Activated naive CD4-positive, alpha-beta T cell treated with Interleukin-2 at 50 U/mL for 16 hours (primary cell): ENCODE data around the gene POLR2F.

Experiments used
- DNase-seq: peaks from one replicate; pipeline ENCODE4 v3.0.0-alpha.2; 2020

The POLR2F gene

DNA sequence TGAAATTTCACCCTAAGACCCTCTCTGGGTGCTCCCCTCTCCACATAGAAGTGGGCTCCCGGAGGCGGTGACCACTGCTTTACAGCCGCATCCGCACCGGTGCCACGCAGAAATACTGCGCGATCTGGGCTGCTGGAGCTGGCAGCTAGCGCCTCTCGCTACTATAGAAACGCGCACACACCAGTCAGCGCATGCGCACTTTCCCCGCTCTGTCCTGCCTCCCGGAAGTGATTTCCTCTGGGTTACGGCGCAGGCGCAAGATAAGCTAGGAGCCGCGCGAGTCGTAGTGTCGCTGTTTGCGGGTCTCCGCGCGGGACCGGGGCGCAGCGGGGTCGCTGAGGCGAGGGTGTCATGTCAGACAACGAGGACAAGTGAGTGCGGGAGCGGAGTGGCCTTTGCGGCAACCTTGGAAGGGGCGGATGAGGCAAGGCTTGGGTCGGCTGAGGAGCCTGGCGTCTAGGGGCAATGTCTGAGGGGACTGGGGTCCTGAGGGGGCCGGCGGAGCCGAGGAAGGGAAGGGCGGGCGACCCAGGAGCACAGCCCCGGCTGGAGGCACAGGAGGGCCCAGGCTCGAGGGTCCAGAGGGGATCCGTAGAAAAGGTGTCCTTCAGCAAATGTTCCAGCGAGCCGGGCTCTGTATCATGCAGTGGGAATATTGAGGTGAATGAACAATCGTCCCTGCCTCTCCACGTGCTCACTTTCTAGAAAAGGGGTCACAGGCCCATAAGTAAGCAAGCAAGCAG lies at the start of gene POLR2F, which contains the start of gene C22orf23:
Gene POLR2F, plus strand, starts transcription at position 263 of the 743 bp plus-strand sequence. Its CDS starts 89 bp downstream, at position 352.
Gene C22orf23, minus strand, starts transcription at position 165 of the 743 bp plus-strand sequence. CDS start 452 bp downstream, outside the sequence.
- peak; percentile 95 for DNase-seq

DNA sequence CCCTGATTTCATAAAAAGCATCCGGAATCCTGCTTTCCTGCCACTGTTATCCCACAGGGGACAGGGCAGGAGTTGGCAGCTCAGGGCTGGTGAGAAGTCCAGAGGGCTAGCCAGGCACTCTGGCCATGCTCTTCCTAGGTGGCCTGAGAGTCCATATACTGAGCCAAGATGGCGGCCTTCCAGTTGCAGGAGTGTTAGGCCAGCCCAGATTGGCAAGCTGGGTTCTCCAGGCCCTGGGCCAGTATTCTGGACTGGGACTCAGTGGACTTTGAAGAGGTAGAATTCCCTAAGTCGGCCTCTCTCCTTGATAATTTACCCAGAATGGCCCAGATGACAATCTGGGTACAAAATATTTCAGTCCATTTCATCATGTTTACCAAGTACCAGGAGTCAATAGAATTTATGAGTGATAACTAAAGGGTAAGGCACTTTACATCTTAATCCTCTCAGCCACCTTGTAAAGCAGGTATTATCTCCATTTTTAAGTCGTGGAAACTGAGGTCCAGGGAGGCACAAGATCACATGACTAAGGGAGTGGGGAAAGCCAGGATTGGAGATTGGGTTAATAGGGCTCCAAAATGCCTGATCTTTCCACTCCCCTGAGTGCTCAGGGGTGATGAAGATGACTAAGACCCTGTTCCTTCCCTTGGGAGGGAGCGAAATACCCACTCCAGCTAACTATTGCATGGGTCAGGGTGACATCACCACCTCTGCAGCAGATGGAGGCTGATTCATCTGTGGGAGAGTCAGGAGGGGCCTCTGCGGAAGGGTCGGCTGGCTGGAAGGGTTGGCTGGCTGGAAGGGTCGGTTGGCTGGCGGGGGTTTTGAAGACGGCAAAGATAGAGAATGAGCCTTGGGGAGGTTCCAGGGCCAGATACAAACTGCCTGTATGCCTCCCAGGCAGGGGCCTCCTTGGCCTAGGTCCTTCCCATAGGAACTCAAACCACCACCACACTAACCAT lies 48.6 kb upstream of the POLR2F start:
- DNase-seq: no peak

DNA sequence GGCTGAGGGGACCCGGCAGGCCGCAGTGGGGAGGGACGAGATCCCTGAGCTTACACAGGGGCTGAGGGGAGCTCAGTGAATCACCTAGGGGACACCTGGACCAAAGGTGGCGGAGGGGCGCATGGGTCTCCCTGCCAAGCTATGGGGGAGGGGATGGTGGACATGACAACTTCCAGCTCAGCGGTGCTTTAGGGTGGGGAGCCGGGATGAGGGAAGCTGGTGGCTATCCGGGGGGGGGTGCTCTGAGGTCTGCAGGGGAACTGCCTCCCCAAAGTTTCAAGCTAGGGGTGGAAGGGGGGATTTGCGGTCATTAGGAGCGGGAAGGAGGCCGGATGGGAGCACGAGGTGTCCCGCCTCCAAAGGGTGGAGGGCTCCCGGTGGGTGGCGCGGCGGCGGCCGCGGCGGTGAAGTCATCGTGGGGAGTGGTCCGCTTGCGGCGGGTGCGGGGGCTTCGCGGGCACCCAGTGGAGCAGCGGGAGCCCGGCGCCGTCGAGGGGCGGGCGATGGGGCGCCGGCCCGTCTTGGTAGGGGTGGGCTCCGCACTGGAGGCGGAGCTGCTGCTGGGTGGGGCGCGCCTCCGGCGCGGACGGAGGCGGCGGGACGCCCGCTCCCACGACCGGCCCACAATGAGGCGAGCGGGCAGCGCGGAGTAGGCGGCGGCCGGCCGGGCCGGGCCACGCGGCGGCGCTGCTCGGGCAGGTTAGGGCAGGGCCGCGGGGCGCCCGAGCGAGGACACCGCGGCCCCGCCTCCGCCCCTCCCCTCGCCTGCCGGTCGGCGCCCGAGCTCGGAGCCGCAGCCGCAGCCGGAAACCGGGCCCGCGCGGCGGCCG lies 47.8 kb upstream of the POLR2F start, which contains the start of gene MICALL1:
Gene MICALL1, plus strand, starts transcription at position 764 of the 830 bp plus-strand sequence. CDS start 126 bp downstream, outside the sequence.
- peak; percentile 64 for DNase-seq

DNA sequence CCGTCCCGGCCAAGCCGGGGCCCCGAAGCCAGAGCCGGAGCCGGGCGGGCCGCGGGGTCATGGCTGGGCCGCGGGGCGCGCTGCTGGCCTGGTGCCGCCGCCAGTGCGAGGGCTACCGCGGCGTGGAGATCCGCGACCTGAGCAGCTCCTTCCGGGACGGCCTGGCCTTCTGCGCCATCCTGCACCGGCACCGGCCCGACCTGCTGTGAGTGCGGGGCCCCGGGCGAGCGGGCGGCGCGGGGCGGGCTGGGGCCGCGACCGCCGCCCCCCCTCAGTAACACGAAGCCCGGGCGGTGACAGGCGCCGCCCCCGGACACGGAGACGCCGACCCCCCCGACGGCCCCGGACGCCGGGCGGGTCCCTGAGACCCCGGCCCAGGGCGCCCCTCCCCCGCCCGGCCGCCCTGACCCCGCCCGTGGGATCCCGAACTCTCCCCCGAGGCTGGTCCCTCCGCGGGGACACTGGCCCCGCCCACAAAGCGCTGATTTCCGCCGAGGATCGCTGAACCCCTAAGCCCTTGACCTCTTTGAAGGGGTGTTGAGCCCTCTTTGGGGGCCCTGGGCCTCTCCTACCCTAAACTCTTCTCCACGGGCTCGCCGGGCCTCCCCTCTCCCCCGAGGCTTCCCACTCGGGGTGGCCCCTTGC lies 47.0 kb upstream of the POLR2F start:
- peak; percentile 43 for DNase-seq

DNA sequence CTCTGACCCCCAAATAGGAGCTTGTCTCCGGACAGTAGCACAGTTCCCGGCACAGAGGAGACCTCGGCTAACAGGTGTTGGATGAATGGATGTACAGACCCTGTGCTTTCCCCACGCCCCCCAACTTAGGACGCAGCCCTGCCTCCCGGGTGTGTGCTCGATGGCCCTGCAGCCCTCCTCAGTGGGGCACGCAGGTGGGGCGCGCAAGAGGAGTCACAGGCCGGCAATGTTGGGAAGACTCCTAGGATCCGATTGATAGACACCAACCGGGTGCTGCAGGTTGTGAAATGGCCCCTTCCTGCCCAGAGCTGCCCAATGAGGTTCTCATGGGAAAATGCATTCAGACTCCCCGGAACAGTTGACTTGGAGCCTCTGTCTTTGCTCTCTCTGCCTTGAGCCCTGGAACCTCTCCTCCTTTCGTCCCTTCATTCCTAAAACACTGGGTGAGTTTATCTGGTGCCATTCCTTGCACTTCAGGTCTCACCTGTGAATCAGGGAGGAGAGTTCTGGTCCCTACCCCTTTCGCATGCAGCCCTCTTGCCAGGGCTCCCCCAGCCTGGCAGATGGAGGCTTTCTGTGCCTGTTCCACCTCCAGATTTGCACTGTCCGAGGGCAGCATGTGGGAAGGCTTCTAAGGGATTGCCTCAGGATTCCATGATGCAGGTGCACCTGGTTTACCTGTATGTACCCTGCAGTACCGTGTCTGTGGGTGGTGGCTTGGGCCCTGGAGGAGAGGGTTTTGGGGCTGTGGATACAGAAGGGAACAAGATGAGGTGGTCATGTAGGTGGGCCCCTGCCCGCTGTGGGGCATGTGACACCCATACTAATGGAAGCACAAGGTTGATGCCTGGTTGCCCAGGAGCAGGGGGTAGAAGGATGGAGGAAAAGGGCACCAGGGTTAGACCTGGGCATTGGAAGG lies 46.2 kb upstream of the POLR2F start:
- no peak for DNase-seq

DNA sequence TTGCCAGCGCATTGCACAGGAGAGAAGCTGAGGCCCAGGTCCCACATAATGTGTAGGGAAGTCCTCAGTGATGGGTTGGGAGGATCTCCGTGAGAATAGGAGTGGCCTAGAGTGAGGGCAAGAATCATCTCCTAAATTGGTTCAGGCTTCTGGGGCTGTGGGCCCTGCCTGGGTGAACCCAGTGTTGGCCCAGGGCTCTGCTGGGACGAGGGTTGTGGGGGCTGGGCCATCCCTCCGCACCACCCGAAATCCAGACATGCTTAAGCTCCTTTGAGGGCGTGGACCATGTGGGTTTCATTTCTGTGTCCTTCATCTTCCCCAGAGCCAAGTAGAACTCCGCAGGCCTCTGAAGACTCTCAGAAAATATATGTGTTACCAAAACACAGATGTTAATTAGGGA lies 43.7 kb upstream of the POLR2F start:
- no peak for DNase-seq

DNA sequence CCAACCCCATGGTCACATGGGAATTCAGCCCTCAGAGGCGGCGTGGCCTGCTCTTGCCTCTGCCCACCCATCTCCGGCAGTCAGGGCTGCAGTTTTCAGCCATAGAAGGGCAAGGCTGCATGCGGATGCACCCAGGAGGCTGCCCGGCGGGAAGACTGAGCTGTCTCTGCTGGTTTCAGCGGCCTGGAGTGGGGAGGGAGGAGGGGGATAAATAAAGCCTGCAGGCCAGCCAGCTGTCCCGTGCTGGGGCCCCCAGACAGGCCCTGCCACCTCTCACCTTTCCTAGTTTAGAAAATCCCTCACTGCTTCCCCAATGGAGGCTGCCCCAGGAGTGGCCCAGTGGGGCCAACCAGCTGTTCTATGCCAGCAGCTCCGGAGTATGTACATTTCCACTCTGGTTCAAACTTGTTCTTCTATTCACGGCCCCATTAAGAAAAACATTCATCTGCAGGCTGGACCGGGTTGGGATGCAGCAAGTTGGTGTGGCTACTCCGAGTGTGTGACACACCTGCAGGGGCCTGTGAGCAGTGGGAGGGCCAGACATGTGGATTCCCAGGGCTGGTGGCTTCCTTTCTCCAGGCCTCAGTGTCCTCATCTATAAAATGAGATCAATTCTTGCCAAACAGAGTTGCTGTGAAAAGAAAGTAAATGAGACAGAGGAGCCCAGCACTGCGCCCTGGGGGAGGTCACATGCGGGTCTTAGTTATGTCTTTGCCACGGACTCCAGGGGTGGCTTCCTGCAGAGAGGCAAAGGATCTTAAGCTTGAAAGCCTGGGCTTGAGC lies 42.4 kb upstream of the POLR2F start:
- no peak for DNase-seq

DNA sequence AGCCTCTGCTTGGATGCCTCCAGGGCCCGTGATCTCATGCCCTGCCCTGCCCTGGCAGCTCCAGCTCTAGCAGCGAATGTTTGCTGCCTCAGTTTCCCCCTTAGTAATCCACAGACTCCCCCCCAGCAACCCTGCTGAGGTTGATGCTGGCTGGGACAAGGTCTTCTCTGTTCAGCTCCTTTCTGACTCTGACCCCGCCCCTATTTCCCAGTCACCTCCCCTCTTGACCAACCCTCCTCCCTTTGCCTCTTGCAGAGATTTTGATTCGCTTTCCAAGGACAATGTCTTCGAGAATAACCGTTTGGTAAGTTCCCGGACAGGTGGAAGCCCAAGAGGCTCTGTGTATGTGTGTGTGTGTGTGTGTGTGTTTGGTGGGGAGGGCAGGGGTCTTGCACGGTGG lies 41.8 kb upstream of the POLR2F start:
- no peak for DNase-seq

DNA sequence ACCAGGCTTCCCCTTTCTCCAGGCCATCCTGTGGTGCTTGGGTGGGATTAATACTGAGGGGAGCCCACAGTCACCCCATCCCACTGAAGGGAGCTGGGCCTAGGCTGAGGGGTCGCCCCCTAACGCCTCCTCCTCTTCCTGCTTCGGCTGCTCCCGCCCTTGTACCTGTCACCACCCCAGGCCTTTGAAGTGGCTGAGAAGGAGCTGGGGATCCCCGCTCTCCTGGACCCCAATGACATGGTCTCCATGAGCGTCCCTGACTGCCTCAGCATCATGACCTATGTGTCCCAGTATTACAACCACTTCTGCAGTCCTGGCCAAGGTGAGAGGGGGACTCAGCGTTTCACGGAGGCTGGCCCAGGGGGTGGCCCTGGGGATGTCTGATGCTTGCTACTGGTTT lies 41.3 kb upstream of the POLR2F start:
- DNase-seq: no peak

DNA sequence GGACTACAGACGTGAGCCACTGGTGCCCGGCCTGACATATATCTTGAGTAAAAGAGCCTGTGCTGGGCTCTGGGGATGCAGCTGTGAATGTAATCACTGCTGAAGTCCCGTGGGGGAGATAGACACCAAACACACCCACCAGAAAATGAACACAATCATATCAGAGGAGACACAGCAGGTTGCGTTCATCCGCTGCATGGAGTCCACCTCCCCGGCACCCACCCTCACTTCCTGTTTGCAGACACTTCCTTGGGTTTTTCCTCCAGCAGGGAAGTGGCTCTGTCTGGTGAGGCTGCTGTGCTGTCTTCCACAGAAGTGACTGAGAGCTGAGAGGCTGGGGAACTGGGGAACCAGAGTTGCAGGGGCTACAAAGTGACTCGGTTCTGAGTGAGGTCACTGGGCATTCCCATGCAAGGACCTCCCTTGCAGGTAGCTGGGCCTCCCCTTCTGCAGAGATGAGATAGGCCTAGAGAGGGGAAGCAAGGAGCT lies 40.2 kb upstream of the POLR2F start:
- DNase-seq: no peak

DNA sequence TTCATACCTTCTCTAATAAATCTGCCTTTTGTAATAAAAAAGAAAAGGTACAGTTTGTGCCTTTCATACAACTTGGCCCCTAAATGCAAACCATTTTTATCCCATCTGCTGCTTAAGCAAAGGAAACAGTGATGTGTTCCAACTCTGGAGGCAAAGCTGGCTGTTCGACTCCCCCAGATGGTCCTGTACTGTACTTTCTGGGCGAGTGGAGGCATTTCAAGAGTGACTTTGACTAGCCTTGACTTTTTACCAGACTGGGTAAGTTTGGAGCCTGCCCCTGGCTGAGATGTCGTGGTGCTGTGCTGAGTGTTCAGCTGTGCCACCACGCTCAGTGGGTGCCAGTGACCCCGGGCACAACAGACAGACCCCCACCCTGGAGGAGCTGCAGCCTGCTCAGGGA lies 37.2 kb upstream of the POLR2F start:
- no peak for DNase-seq

DNA sequence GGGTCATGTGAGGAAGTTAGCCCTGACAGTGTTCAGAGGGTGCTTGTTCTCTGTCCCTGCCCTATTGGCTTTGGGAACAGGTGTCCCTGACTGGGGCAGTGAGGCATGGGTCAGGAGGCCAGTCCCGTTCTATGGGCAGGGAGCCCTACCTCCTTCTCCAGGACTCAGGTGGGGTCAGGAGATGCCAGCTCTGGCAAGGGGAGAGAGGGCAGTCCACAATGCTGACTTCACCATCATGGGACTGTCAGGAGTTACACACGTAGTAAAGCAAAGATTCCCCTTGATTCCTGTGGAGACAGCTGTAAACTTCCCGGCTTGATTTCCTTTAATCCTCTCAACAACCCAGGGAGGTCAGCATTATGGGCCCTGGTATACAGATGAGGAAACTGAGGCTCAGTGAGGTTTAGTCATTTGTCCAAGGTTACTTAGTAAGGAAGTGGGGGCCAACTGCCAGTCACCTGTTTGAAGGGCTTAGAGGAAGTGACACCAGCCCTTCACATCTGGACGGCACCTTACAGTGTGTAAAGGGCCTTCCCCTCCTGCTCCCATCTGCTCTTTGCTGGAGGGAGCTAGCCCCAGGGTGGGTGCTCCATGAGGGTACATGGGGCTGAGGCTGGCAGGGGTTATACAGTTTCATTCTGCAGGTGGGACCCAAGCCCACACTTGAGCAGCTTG lies 35.5 kb upstream of the POLR2F start:
- DNase-seq: no peak

DNA sequence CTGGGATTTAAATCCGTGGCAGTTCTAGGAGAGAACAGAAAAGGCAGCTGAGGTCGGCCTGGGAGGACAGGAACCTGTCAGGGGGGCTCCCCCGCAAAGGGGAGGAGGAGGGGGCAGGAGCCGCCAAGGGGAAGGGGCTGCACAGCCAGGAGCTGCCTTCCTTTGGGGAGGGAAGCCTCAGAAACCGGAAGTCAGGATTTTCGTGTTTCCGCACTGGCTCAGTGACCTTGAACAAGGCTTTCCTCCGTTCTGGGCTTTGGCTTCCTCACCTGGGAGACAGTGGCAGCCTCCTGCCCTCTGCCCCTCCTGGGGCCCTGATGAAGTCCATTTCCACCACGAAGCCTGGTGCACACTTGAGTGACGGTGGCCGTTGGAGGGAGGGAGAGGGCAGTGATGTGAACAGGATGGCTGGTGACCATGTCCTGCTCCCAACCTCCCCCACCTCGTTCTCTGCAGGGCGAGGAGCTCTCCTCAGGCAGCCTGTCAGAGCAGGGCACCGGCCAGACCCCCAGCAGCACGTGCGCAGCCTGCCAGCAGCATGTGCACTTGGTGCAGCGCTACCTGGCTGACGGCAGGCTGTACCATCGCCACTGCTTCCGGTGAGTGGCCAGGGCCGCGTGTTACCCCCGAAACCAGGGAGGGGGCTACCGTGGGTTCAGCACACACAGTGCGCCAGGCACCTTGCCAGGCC lies 34.8 kb upstream of the POLR2F start:
- no peak for DNase-seq

DNA sequence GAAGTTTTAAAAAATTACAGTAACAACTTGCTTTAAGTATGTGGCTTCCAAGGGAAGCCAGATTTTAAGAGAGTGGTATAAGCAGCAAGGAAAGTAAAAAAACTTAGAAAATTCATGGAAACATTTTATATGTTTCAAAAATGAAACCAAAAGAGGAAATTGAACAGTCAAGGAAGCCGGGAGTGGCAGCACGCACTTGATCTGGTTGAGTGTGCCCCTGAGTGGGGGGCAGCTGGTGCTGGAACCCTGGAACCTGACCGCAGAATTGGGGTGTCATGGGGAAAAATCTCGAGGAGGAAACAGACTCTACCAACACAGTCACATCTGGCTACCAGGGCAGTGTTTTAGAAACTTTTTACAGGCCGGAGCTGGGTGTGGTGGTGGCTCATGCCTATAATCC lies 33.4 kb upstream of the POLR2F start:
- DNase-seq: no peak

DNA sequence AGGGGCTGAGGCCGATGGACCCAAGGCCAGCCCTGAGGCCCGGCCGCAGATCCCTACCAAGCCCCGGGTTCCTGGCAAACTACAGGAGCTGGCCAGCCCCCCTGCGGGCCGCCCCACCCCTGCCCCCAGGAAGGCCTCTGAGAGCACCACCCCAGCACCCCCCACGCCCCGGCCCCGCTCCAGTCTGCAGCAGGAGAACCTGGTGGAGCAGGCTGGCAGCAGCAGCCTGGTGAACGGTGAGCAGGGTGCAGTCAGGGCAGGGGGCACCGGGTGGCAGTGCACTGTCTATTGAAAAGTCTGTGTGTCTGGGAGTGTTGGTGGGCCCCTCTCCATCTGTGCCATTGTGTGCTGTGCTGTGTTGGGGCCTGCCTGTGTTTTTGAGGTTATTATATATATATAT lies 31.3 kb upstream of the POLR2F start:
- DNase-seq: no peak

DNA sequence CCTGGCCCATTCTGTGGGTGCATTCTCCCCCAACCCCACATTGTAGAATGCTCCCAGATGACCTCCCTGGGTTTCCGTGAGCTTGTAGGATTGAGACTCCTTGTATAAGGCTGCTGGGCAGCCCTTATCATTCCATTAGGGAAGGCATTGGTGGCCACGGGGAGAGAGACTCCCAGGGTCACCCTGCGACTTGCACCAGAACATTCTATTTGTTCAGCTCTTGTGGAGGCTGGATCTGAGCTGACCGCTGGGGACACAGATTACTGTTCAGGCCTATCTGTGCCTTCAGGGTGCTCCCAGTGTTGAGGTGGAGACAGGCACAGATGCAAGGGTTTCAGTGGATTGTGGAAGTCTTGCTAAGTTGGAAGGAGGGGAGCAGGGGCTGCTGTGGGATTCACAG lies 29.6 kb upstream of the POLR2F start:
- no peak for DNase-seq

DNA sequence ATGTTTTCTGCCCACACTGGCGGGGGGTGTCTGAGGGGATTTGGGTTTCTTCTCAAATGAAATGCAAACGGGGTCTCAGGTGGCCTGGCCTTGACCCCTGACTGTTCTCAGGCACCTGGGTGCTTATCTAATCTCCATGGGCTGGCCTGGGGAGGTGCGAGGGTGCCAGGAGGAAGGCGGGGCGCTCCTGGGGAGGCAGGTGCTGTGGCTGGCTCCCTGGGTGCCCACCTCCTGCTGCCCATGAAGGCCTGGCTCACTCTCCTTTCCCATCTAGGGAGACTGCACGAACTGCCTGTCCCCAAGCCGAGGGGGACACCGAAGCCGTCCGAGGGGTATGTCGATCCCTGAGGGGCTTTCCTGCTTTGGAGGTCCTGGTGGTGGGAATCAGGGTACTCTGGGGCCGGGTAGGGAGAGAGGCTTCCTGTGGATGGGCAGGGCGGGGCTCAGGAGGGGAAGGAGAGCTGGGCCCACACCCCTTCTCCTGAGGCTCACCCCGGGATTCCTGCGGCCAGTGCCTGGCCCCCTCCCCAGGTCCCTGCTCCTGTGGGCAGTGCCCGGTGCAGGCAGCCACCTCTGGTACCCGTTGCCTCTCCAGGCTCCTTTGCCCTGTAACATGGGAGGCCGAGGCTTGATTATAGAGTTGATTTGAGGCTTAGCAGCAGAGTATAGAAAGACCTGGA lies 29.0 kb upstream of the POLR2F start:
- DNase-seq: no peak

DNA sequence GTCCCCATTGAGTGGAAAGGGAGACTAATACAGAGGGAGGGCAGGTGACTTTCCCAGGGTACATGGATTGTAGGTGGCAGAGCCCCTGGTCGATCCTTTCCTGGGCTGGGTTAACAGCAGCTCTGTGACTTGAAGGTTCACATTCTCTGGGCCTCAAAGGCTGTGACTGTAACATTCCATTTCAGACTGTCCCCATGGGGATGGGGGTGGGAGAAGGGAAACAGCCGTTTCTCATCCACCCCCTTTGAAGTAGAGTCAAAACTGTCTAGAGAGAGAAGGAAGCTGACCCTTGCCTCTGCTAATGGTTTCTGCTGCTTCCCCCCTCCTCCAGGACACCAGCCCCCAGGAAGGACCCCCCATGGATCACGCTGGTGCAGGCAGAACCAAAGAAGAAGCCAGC lies 28.2 kb upstream of the POLR2F start:
- DNase-seq: no peak
